HFF-Myc (cell line): Measurements from ENCODE around the gene NAV2.
"Not testable (repeated sequence)": the region's sequence is repeated elsewhere in the genome, so short reads cannot be mapped to it uniquely, and the experiment has no call there.

Experiments
- DNase-seq: peaks from one replicate; pipeline ENCODE4 v3.0.0-alpha.2; 2011; ENCODE audit warnings: low read depth; ENCODE audit errors: extremely low read depth
- H3K4me3 ChIP-seq: replicated peaks from 2 replicates; pipeline ENCODE4 v1.5.1; 2011; ENCODE audit warnings: low read depth, mild to moderate bottlenecking, control low read depth, low read length
- TF ChIP-seq, protein P1 (sequence below): IDR thresholded peaks from 2 replicates; pipeline ENCODE4 v1.5.1; 2012; ENCODE audit warnings: mild to moderate bottlenecking, low read depth, low read length, control low read depth; ENCODE audit errors: missing control alignments

NAV2 gene

DNA sequence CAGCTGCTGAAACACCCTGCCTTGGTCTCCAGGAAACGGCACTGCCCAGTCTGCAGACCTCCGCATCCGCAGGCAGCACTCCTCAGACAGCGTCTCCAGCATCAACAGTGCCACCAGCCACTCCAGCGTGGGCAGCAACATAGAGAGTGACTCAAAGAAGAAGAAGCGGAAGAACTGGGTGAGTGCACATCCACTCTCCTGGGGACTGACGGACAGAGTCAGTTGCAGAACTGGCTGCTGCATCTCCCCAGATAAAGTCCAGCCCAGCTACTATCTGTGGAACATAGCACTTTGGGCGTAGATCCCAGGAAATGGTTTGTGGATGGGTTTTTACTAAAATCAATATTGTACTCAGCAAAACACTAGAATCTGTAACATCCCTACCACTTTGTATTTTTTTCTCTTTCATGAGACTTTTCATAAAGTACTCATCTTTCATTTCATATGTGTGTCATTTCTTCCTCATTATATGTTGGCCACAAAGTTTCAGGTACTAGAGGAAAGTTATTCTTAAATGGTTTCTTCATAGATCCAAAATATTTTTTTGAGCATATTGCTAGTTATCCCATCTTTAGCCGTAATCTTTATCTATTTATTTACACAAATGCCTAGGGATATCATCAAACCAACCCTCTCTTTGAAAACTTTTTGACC, 367.5 kb downstream of the NAV2 start:
- no peak for DNase-seq
- no peak overlapping the region for H3K4me3 ChIP-seq
- TF ChIP-seq, protein P1, sequence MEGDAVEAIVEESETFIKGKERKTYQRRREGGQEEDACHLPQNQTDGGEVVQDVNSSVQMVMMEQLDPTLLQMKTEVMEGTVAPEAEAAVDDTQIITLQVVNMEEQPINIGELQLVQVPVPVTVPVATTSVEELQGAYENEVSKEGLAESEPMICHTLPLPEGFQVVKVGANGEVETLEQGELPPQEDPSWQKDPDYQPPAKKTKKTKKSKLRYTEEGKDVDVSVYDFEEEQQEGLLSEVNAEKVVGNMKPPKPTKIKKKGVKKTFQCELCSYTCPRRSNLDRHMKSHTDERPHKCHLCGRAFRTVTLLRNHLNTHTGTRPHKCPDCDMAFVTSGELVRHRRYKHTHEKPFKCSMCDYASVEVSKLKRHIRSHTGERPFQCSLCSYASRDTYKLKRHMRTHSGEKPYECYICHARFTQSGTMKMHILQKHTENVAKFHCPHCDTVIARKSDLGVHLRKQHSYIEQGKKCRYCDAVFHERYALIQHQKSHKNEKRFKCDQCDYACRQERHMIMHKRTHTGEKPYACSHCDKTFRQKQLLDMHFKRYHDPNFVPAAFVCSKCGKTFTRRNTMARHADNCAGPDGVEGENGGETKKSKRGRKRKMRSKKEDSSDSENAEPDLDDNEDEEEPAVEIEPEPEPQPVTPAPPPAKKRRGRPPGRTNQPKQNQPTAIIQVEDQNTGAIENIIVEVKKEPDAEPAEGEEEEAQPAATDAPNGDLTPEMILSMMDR, result no peak

- no peak for DNase-seq
- TF ChIP-seq, protein P1, result no peak
- H3K4me3 ChIP-seq, result no peak overlapping the region
These were observed 368.7 kb downstream of the NAV2 start for GRCh38 chr11:20081336-20081735.

GRCh38 chr11:20083877-20084276, 371.2 kb downstream of the NAV2 start:
- not testable (repeated sequence) for DNase-seq, H3K4me3 ChIP-seq

DNA sequence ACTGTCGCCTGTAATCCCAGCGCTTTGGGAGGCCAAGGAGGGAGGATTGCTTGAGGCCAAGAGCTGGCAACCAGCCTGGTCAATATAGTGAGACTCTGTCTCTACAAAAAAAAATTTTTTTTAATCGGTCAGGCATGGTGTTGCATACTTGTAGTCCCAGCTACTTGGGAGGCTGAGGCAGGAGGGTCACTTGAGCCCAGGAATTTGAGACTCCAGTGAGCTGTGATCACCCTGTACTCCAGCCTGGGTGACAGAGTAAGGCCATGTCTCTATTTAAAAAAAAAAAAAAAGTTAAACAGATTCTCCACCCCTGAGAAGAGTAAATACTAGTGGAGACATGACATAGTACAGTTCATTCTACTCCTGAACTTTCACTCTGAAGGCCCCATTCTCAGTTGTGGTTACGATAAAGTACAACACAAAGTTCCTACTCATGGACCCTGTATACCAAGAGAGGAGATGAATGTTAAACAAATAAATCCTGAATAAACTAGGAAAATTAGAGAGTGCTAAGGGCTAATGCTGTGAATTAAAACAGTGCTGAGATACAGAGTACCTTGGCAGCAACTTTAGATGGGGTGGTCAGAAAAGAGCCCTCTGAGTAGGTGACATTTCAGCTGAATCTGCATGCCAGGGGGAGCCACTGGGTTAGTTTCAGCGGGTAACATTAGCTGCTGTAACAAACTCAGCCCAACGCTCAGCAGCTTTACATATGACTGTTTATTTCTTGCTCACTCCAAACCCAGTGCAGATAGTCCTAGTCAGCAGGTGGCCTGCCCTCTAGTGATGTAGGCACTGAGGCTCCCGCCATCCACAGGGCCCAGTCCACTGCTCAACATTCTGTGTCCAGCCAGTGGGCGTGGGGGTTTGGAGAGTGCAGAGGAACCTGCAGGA, 372.5 kb downstream of the NAV2 start:
- no peak for DNase-seq
- TF ChIP-seq, protein P1, result peak; percentile 6

DNA sequence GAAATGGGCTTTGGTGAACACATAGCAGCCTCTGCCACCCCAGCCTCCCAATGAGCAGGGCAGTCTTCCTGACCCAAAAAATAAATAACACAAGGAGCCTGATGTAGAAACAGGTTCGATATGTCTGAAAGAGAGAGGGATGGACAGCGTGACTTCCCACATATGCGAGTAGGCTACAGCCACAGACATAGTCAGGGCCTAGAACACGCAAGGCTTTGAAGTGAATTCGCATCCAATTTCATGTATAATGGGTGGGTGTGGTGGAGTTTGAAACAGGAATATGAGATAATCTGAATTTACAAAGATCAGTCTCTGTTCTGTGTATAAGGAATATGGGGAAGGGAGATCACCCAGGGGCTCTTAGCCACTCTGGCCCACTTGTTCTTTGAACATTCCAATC, 373.3 kb downstream of the NAV2 start:
- no peak overlapping the region for H3K4me3 ChIP-seq
- no peak for DNase-seq
- TF ChIP-seq, protein P1, result no peak

More for the DNA sequence above, 372.5 kb downstream of the NAV2 start:
- H3K4me3 ChIP-seq, result no peak overlapping the region

DNA sequence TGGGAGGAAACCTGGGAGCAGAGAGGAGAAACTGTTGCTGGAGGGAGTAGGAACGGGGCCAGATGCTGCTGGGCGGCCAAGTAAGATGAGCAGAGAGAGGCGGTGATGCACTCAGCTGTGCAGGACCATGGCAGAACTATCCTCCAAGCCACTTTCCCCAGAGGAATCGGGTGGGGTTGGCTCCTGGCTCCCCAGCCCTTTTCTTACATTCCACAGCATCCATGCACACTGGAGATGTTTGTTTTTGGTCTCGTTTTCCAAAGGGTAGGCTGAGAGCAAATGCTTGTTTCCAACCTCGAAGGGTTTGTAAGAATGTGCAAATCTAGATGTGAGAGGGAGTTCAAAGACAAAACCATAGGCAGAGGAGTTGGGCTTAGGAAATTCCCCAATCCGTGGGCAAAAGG, 374.5 kb downstream of the NAV2 start:
- DNase-seq, result no peak
- TF ChIP-seq, protein P1, result no peak
- no peak overlapping the region for H3K4me3 ChIP-seq
